RWPE2 (cell line): Measurements from ENCODE around the gene MTRF1.

ENCODE experiments used
- ATAC-seq: fragments of 200-7000 bp; cut with Tn5 transposase; 3 replicates; pipeline ENCODE4 v1.9.1; 2021; ENCODE audit warnings: low read depth
- DNase-seq: peaks from one replicate; pipeline ENCODE4 v3.0.0-alpha.2; 2020; ENCODE audit warnings: low spot score
- H3K27ac ChIP-seq: fragments of 450-650 bp; 2 replicates; pipeline ENCODE4 v1.5.1; 2017; ENCODE audit warnings: mild to moderate bottlenecking; ENCODE audit not compliant: poor library complexity, severe bottlenecking
- H3K27me3 ChIP-seq: fragments of 250-450 bp; sonication (Bioruptor Pico); 2 replicates; pipeline ENCODE4 v1.5.1; 2021; ENCODE audit warnings: mild to moderate bottlenecking, moderate library complexity; ENCODE audit not compliant: insufficient read depth, poor library complexity, severe bottlenecking
- H3K36me3 ChIP-seq: fragments of 250-450 bp; sonication (Bioruptor Pico); 2 replicates; pipeline ENCODE4 v1.5.1; 2020; ENCODE audit warnings: low read depth, mild to moderate bottlenecking, moderate library complexity
- H3K4me1 ChIP-seq: fragments of 250-450 bp; sonication (Bioruptor Pico); 2 replicates; pipeline ENCODE4 v1.5.1; 2021; ENCODE audit warnings: mild to moderate bottlenecking, moderate library complexity; ENCODE audit not compliant: insufficient read depth, poor library complexity, severe bottlenecking
- H3K4me3 ChIP-seq: fragments of 250-450 bp; sonication (Bioruptor Pico); 2 replicates; pipeline ENCODE4 v1.5.1; 2021; ENCODE audit warnings: mild to moderate bottlenecking, moderate library complexity; ENCODE audit not compliant: severe bottlenecking
- H3K9me3 ChIP-seq: fragments of 250-450 bp; sonication (Bioruptor Pico); 2 replicates; pipeline ENCODE4 v1.5.1; 2021; ENCODE audit warnings: mild to moderate bottlenecking, moderate library complexity; ENCODE audit not compliant: severe bottlenecking
- CTCF ChIP-seq: fragments of 450-650 bp; IDR thresholded peaks from one replicate; pipeline ENCODE4 v1.5.1; 2017; ENCODE audit warnings: mild to moderate bottlenecking, moderate library complexity; ENCODE audit not compliant: poor library complexity, severe bottlenecking

The MTRF1 gene

GRCh38 chr13:41302743-41303142 lies 39.4 kb upstream of the MTRF1 start:
- no peaks in the 10 kb centered on the region for H3K27me3 ChIP-seq
- TF ChIP-seq CTCF: no peak

GRCh38 chr13:41299316-41300094 lies 36.1 kb upstream of the MTRF1 start:
- no peak for ATAC-seq

More at GRCh38 chr13:41302743-41303142, 39.4 kb upstream of the MTRF1 start:
- ATAC-seq (no peak), DNase-seq (no peak)
- no peaks in the 10 kb centered on the region for H3K4me1 ChIP-seq
- no peak overlapping the region for H3K4me3 ChIP-seq
- H3K27ac ChIP-seq: no peak overlapping the region
- H3K9me3 ChIP-seq: no peaks in the 10 kb centered on the region
- no peaks in the 10 kb centered on the region for H3K36me3 ChIP-seq

GRCh38 chr13:41296879-41297646 lies 33.7 kb upstream of the MTRF1 start:
- H3K27me3 ChIP-seq: no peaks in the 10 kb centered on the region
- H3K36me3 ChIP-seq: no peaks in the 10 kb centered on the region
- H3K27ac ChIP-seq: no peak overlapping the region
- no peaks in the 10 kb centered on the region for H3K4me1 ChIP-seq
- no peak overlapping the region for H3K4me3 ChIP-seq
- peaks cover 3% of the 10 kb centered on the region for H3K9me3 ChIP-seq
- no peak for DNase-seq
- no peak for ATAC-seq
- TF ChIP-seq CTCF: no peak

More at GRCh38 chr13:41299316-41300094, 36.1 kb upstream of the MTRF1 start:
- no peak for TF ChIP-seq CTCF
- H3K27ac ChIP-seq: no peak overlapping the region
- H3K4me3 ChIP-seq: no peak overlapping the region
- DNase-seq: no peak
- no peaks in the 10 kb centered on the region for H3K27me3 ChIP-seq
- H3K4me1 ChIP-seq: no peaks in the 10 kb centered on the region
- H3K36me3 ChIP-seq: no peaks in the 10 kb centered on the region
- H3K9me3 ChIP-seq: no peaks in the 10 kb centered on the region

- Histone ChIP-seq H3K36me3 (no peaks in the 10 kb centered on the region), H3K27ac (no peak overlapping the region), H3K27me3 (no peaks in the 10 kb centered on the region), H3K9me3 (peaks cover 3% of the 10 kb centered on the region), H3K4me3 (no peak overlapping the region), H3K4me1 (no peaks in the 10 kb centered on the region)
- no peak for TF ChIP-seq CTCF
- DNase-seq (no peak), ATAC-seq (no peak)
Measured at GRCh38 chr13:41295973-41296372, 32.6 kb upstream of the MTRF1 start.

GRCh38 chr13:41294914-41295313 lies 31.5 kb upstream of the MTRF1 start:
- ATAC-seq (no peak), DNase-seq (no peak)
- TF ChIP-seq CTCF: no peak
- no peak overlapping the region for H3K27ac ChIP-seq
- no peaks in the 10 kb centered on the region for H3K27me3 ChIP-seq
- H3K36me3 ChIP-seq: no peaks in the 10 kb centered on the region
- H3K9me3 ChIP-seq: peaks cover 3% of the 10 kb centered on the region
- H3K4me3 ChIP-seq: no peak overlapping the region
- no peaks in the 10 kb centered on the region for H3K4me1 ChIP-seq
